Occipital lobe (tissue), 3 donors: Measurements from ENCODE around the gene NPIPA1. TPM values are rescaled to one million over a fixed set of nuclear protein-coding genes. Genes with fewer than 3 reads are reported as not detected.
"Not testable (repeated sequence)": the region's sequence is repeated elsewhere in the genome, so short reads cannot be mapped to it uniquely, and the experiment has no call there.

Source experiments
- DNase-seq: peaks from one replicate; lab custom pipeline; 2025; lab: John Stamatoyannopoulos, UW
- small RNA-seq: library from RNA; depleted of rRNA; stranded (forward); fragments of <200 nt; gene quantifications from one replicate; pipeline ENCODE3, GENCODE V24; 2014
- total RNA-seq: library from RNA; depleted of rRNA; stranded (reverse); fragments of >200 nt; gene quantifications from one replicate; pipeline ENCODE4 v1.2.3, GENCODE V29; 2014

Gene NPIPA1
- total RNA-seq, 1 donor from 2014 or later, result 39.3 TPM

DNA sequence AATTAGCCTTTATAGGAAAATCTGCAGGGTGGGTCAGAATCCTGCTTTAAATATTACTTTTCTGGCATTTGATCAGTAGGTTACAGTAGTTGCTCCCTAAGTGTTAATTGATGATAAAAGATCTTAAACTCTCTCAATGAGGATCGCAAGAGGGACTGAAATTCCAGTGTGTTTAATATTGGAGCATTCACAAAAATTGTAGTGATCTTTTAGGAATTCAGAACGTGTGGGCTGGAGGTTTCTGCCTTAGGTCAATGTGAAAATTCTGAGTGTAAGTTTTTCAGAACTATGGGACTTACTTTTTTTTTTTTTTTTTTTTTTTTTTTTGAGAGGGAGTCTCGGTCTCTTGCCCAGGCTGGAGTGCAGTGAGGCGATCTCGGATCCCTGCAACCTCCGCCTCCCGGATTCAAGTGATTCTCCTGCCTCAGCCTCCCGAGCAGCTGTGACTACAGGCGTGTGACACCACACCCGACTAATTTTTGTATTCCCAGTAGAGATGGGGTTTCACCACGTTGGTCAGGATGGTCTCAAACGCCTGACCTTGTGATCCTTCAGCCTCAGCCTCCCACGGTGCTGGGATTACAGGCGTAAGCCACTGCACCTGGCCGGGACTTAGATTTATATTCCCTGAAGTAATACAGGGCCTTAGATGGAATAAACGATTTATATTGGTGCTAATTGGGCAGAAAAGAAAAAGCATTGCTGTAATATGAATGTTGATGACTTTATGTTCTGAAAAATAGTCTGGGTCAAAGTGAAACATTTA, 39.9 kb downstream of the NPIPA1 start:
- not testable (repeated sequence) for DNase-seq

GRCh38 chr16:14978281-14978680, 41.0 kb downstream of the NPIPA1 start:
- not testable (repeated sequence) for DNase-seq

DNA sequence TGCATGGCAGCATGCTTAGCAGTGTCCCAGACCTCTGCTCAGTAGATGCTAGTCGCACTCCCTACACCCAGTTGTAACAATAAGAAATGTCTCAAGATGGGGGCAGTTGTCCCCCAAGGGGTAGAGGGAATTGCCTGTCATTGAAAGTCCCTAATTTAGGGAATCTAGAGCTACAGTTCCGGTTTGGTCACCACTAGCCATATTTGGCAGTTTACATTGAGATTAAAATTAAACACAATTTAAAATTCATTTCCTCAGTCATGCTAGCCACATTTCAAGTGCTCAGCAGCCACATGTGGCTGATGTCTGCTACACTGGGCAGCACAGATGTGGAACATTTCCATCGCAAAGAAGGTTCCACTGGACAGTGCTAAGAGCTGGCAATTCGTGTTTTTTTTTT, 41.7 kb downstream of the NPIPA1 start:
- DNase-seq, result not testable (repeated sequence)

DNA sequence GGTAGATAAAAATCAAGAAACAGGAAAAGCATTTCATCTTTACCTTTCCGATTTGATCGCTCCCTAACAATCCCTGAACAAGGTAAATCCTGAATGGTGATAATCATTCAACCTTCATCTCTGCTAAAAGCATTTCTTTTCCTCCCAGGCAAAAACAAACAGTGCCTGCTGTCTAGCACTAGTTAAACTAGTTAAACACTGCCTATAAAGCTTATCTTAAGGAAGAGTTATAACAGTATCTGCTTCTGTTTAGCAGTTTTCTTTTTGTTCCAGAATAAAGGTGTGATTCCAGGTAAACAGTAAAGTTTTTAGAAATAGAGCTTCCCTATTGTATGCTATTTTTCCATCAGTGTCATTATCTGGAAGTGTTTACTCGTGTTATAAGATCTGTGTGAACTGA, 44.0 kb downstream of the NPIPA1 start:
- not testable (repeated sequence) for DNase-seq

DNA sequence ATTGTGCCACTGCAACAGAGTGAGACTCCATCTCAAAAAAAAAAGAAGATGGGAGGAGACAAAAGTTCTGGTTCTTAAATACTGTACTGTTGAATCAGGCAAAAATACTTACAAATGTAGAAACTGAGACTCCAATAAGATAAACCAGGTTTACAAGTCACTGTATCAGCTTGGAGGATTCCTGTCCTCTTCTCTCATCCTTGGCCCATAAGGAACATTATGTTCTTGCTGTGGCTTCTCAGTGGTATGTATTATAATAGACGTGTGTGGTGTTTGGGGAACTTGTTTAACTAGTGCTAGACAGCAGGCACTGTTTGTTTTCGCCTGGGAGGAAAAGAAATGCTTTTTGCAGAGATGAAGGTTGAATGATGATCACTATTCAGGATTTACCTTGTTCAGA, 45.3 kb downstream of the NPIPA1 start:
- not testable (repeated sequence) for DNase-seq

DNA sequence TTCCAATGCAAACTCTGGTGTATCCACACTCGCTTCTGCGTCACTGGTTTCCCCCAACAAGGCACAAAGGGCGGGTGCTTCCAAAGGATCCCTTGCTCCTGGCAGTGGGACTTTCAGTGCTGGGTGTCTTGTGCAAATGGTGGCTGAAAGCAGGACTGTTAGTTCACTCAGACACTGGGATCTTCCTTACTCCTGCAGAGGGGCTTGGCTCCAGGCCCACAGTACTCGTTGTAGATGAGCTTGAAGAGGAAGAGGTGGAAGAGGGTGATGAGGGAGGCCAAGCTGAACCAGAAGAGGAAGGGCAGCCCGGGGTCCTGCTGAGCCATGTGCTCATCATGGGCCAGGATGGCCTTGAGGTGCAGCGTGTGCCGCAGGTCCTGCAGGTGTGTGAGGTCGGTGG, 50.8 kb downstream of the NPIPA1 start:
- not testable (repeated sequence) for DNase-seq

DNA sequence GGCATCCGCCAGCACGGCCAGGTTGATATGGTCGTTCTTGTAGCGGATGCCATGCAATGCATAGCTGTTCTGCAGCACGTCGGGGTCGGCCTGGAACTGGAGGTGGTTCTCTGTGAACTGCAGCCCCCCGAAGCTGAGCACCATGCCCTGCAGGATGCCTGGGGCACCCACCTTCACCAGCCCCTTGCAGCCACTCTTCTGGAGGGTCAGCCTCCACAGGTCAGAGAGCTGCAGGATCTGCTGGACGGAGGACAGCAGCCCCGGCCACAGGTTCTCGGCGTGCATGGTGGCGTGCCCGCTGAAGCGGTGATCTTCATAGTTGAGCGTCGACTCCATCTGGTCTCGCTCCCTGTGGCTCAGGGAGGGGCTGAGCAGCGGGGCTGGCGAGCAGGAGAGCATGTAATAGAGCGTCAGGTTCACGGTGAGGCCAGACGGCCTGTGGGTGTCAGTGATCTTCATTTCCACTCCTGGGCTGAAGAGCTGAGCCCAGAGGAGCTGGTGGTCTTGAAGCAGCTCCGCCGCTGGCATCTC, 51.5 kb downstream of the NPIPA1 start:
- not testable (repeated sequence) for DNase-seq

- not testable (repeated sequence) for DNase-seq
Measured at GRCh38 chr16:14989291-14990281, 52.3 kb downstream of the NPIPA1 start.

GRCh38 chr16:14993277-14994151, 56.3 kb downstream of the NPIPA1 start:
- DNase-seq, result not testable (repeated sequence)

DNA sequence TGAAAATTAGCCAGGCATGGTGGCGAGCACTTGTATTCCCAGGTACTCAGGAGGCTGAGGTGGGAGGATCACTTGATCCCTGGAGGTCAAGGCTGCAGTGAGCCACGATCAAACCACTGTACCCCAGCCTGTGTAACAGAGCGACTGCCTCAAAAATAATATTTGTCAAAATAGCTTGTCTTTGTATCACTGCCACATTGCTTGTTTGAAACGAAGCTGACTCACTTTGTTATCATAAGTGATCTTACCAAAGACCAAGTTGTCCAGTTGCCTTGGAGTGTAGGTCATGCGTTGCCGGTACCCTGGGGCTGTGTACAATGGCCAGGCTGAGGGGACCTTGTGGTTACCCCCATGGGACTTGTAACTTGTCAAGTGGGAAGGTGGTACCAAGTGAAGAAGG, 59.5 kb downstream of the NPIPA1 start:
- DNase-seq, result not testable (repeated sequence)

GRCh38 chr16:14998300-14998699, 61.1 kb downstream of the NPIPA1 start:
- not testable (repeated sequence) for DNase-seq

- DNase-seq, result not testable (repeated sequence)
Measured at GRCh38 chr16:14999845-15000244, 62.6 kb downstream of the NPIPA1 start.

Small RNA genes lying within 50 kb of the gene (small RNA-seq; reads per million reads assigned to genes)
- gene AC138932.4 (not detected), gene MIR3180-1 (not detected), gene MIR3670-1 (not detected), gene MIR6511A1 (not detected), gene MIR6770-1 (not detected), gene RF00019 (not detected)

Other genes starting within 250 kb of the NPIPA1 start
- not detected for gene PLA2G10, start 243.1 kb upstream of the NPIPA1 start, total RNA-seq
- 0.94 TPM for gene NPIPA3, start 234.0 kb upstream of the NPIPA1 start, total RNA-seq
- not detected for gene NPIPA2, start 194.9 kb upstream of the NPIPA1 start, total RNA-seq
- gene NOMO1, start 103.7 kb upstream of the NPIPA1 start, total RNA-seq, result 33.5 TPM
- gene PDXDC1, start 37.6 kb downstream of the NPIPA1 start, total RNA-seq, result 54.1 TPM
- 25.1 TPM for gene NTAN1, start 118.6 kb downstream of the NPIPA1 start, total RNA-seq
- 93.9 TPM for gene RRN3, start 156.8 kb downstream of the NPIPA1 start, total RNA-seq